GM23248 (cell line): ENCODE measurements around the gene SHISA6. TPM values are rescaled to one million over a fixed set of nuclear protein-coding genes. Genes with fewer than 3 reads are reported as not detected.

Source experiments
- DNase-seq: peaks from one replicate; pipeline ENCODE4 v3.0.0-alpha.2; 2015
- H2AFZ ChIP-seq: fragments of 200-600 bp; sonication (generic); 2 replicates; pipeline ENCODE4 v1.6.1; 2016; ENCODE audit warnings: antibody characterized with exemption
- H3F3A ChIP-seq: fragments of 200-600 bp; sonication (generic); 2 replicates; pipeline ENCODE4 v1.6.1; 2016; ENCODE audit warnings: mild to moderate bottlenecking, antibody characterized with exemption, mixed run types; ENCODE audit not compliant: insufficient read depth
- H3K27ac ChIP-seq: fragments of 200-600 bp; sonication (generic); 2 replicates; pipeline ENCODE4 v1.5.1; 2016; ENCODE audit warnings: mild to moderate bottlenecking
- H3K27me3 ChIP-seq: fragments of 200-600 bp; sonication (generic); replicated peaks from 2 replicates; pipeline ENCODE4 v1.6.1; 2016; ENCODE audit warnings: mild to moderate bottlenecking; ENCODE audit not compliant: insufficient read depth
- H3K36me3 ChIP-seq: fragments of 200-600 bp; sonication (generic); 2 replicates; pipeline ENCODE4 v1.6.1; 2016; ENCODE audit warnings: low read depth, mild to moderate bottlenecking
- H3K4me1 ChIP-seq: fragments of 200-600 bp; sonication (generic); 2 replicates; pipeline ENCODE4 v1.6.1; 2016; ENCODE audit warnings: mild to moderate bottlenecking; ENCODE audit not compliant: insufficient read depth
- H3K4me2 ChIP-seq: fragments of 200-600 bp; sonication (generic); one replicate; pipeline ENCODE4 v1.6.1; 2016; ENCODE audit warnings: mild to moderate bottlenecking; ENCODE audit not compliant: unreplicated experiment
- H3K4me3 ChIP-seq: fragments of 200-600 bp; sonication (generic); 2 replicates; pipeline ENCODE4 v1.5.1; 2016; ENCODE audit warnings: mild to moderate bottlenecking
- H3K79me2 ChIP-seq: fragments of 200-600 bp; sonication (generic); 2 replicates; pipeline ENCODE4 v1.6.1; 2016; ENCODE audit warnings: mild to moderate bottlenecking; ENCODE audit not compliant: insufficient read depth
- H3K9ac ChIP-seq: fragments of 200-600 bp; sonication (generic); 2 replicates; pipeline ENCODE4 v1.6.1; 2016; ENCODE audit warnings: mild to moderate bottlenecking
- H3K9me2 ChIP-seq: fragments of 200-600 bp; sonication (generic); 2 replicates; pipeline ENCODE4 v1.6.1; 2016; ENCODE audit warnings: mixed run types, mild to moderate bottlenecking, moderate library complexity; ENCODE audit not compliant: insufficient read depth
- H3K9me3 ChIP-seq: fragments of 200-600 bp; sonication (generic); one replicate; pipeline ENCODE4 v1.6.1; 2017; ENCODE audit warnings: low read depth
- H4K20me1 ChIP-seq: fragments of 200-600 bp; sonication (generic); 2 replicates; pipeline ENCODE4 v1.6.0; 2016; ENCODE audit not compliant: insufficient read depth
- EZH2 ChIP-seq: fragments of 200-600 bp; sonication (generic); IDR thresholded peaks from 2 replicates; pipeline ENCODE4 v1.6.1; 2018; ENCODE audit warnings: antibody characterized with exemption, mild to moderate bottlenecking; ENCODE audit not compliant: insufficient read depth, poor library complexity, severe bottlenecking
- EZH2phosphoT487 ChIP-seq: fragments of 200-600 bp; sonication (generic); IDR thresholded peaks from 2 replicates; pipeline ENCODE4 v1.6.1; 2018; ENCODE audit warnings: antibody characterized with exemption, moderate library complexity, mild to moderate bottlenecking, low read depth; ENCODE audit not compliant: insufficient read depth
- WGBS, 2 experiments: methylation state at CpG; one replicate each; pipeline ENCODE4 v1.1.6; 2015 to 2017; ENCODE audit warnings: low lambda C conversion rate in 2 of 2, low coverage in 1 of 2; ENCODE audit errors: missing lambda C conversion rate in 2 of 2; 5-methylcytosine and 5-hydroxymethylcytosine counted together
- in situ Hi-C: fragments of 300-500 bp; cut with MboI; formaldehyde crosslinking; loops from 2 replicates; pipeline ENCODE4 v1.15.0; 2020
- polyA plus RNA-seq: library from polyadenylated mRNA; unstranded; fragments of >200 nt; fragmentation: Nextera tagmentation; extraction: Ambion mirVana; gene quantifications from 2 replicates; pipeline ENCODE4 v1.2.1, GENCODE V29; 2016
- total RNA-seq: library from RNA; depleted of rRNA; stranded (reverse); fragments of >200 nt; shearing (Covaris generic); gene quantifications from 2 replicates; pipeline ENCODE4 v1.2.3, GENCODE V29; 2014

The SHISA6 gene
- total and polyA plus RNA-seq, 2 experiments from 2014 or later, result not detected

GRCh38 chr17:11318207-11318606 lies 77.2 kb downstream of the SHISA6 start:
- no peaks in the 10 kb centered on the region for H3F3A ChIP-seq
- no peaks in the 10 kb centered on the region for H3K27me3 ChIP-seq
- TF ChIP-seq EZH2, result no peak
- no peak for TF ChIP-seq EZH2phosphoT487
- no peaks in the 10 kb centered on the region for H3K79me2 ChIP-seq
- no peak overlapping the region for H3K27ac ChIP-seq
- in situ Hi-C loops, result no loop called here
- no peaks in the 10 kb centered on the region for H3K9me3 ChIP-seq
- H3K9me2 ChIP-seq, result no peaks in the 10 kb centered on the region
- no peak overlapping the region for H3K9ac ChIP-seq
- no peak overlapping the region for H2AFZ ChIP-seq
- 40 to 44% methylated on average over 5 of the region's 5 CpGs for WGBS, 2 experiments
- no peak for DNase-seq
- H3K4me2 ChIP-seq, result no peak overlapping the region
- no peaks in the 10 kb centered on the region for H4K20me1 ChIP-seq
- no peak overlapping the region for H3K4me3 ChIP-seq
- no peaks in the 10 kb centered on the region for H3K4me1 ChIP-seq
- no peaks in the 10 kb centered on the region for H3K36me3 ChIP-seq

GRCh38 chr17:11319894-11320293 lies 78.9 kb downstream of the SHISA6 start:
- Histone ChIP-seq H3K79me2 (no peaks in the 10 kb centered on the region), H2AFZ (no peak overlapping the region), H3K4me1 (no peaks in the 10 kb centered on the region), H3K36me3 (no peaks in the 10 kb centered on the region), H3K4me3 (no peak overlapping the region), H3K9ac (no peak overlapping the region), H3K4me2 (no peak overlapping the region), H3K9me2 (no peaks in the 10 kb centered on the region), H4K20me1 (no peaks in the 10 kb centered on the region), H3F3A (no peaks in the 10 kb centered on the region), H3K27me3 (no peaks in the 10 kb centered on the region), H3K27ac (no peak overlapping the region), H3K9me3 (no peaks in the 10 kb centered on the region)
- TF ChIP-seq EZH2phosphoT487, result no peak
- TF ChIP-seq EZH2, result no peak
- DNase-seq, result no peak
- 9 to 16% methylated on average over 3 of the region's 3 CpGs for whole genome bisulfite sequencing, 2 experiments
- in situ Hi-C loops, result no loop called here

- Histone ChIP-seq H3K9ac (no peak overlapping the region), H2AFZ (no peak overlapping the region), H3K4me3 (no peak overlapping the region), H3K4me1 (no peaks in the 10 kb centered on the region), H3K4me2 (no peak overlapping the region), H3K27me3 (no peaks in the 10 kb centered on the region), H3K36me3 (no peaks in the 10 kb centered on the region), H3K9me3 (no peaks in the 10 kb centered on the region), H3K79me2 (no peaks in the 10 kb centered on the region), H3K27ac (no peak overlapping the region), H3K9me2 (no peaks in the 10 kb centered on the region), H4K20me1 (no peaks in the 10 kb centered on the region), H3F3A (no peaks in the 10 kb centered on the region)
- no peak for TF ChIP-seq EZH2
- no peak for TF ChIP-seq EZH2phosphoT487
- no peak for DNase-seq
- in situ Hi-C loops, result no loop called here
- 38 to 44% methylated on average over 11 of the region's 11 CpGs for WGBS, 2 experiments
Observed at GRCh38 chr17:11324021-11324420, 83.0 kb downstream of the SHISA6 start.

- no peak for DNase-seq
- no peaks in the 10 kb centered on the region for H3K79me2 ChIP-seq
- no peak overlapping the region for H2AFZ ChIP-seq
- H3F3A ChIP-seq, result no peaks in the 10 kb centered on the region
- H3K36me3 ChIP-seq, result no peaks in the 10 kb centered on the region
- H3K9me3 ChIP-seq, result no peaks in the 10 kb centered on the region
- H3K27me3 ChIP-seq, result no peaks in the 10 kb centered on the region
- 27 to 29% methylated on average over 10 of the region's 10 CpGs for WGBS, 2 experiments
- in situ Hi-C loops, result no loop called here
- no peak overlapping the region for H3K9ac ChIP-seq
- no peak overlapping the region for H3K27ac ChIP-seq
- TF ChIP-seq EZH2, result no peak
- no peak for TF ChIP-seq EZH2phosphoT487
- no peak overlapping the region for H3K4me2 ChIP-seq
- H3K9me2 ChIP-seq, result no peaks in the 10 kb centered on the region
- H4K20me1 ChIP-seq, result no peaks in the 10 kb centered on the region
- H3K4me1 ChIP-seq, result no peaks in the 10 kb centered on the region
- H3K4me3 ChIP-seq, result no peak overlapping the region
Observed at GRCh38 chr17:11324846-11325420, 83.9 kb downstream of the SHISA6 start.

GRCh38 chr17:11326492-11326891 lies 85.5 kb downstream of the SHISA6 start:
- H3K36me3 ChIP-seq, result no peaks in the 10 kb centered on the region
- WGBS, 2 experiments, result 24 to 31% methylated on average over 5 of the region's 5 CpGs
- in situ Hi-C loops, result no loop called here

More at GRCh38 chr17:11326492-11326891, 85.5 kb downstream of the SHISA6 start:
- Histone ChIP-seq H3K9ac (no peak overlapping the region), H3K27me3 (no peaks in the 10 kb centered on the region), H2AFZ (no peak overlapping the region), H3K27ac (no peak overlapping the region), H3K79me2 (no peaks in the 10 kb centered on the region), H3K4me3 (no peak overlapping the region), H3K9me2 (no peaks in the 10 kb centered on the region), H3K9me3 (no peaks in the 10 kb centered on the region), H4K20me1 (no peaks in the 10 kb centered on the region), H3K4me2 (no peak overlapping the region), H3K4me1 (no peaks in the 10 kb centered on the region), H3F3A (no peaks in the 10 kb centered on the region)
- TF ChIP-seq EZH2phosphoT487 (no peak), EZH2 (no peak)
- no peak for DNase-seq
